ENCODE measurements around the gene SULT2B1. TPM values are rescaled to one million over a fixed set of nuclear protein-coding genes. Genes with fewer than 3 reads are reported as not detected.

SULT2B1 gene
- total and polyA plus RNA-seq, 7 donors = 0.06 to 0.23 TPM; not detected in 5

- Histone ChIP-seq H3K36me3 (ENCODE audit: insufficient read depth in 1 of 2, low read depth in 1 of 2) (no peaks in the 10 kb centered on the region), H3K9me3 (no peaks in the 10 kb centered on the region), H3K27me3 (ENCODE audit: insufficient read depth in 3 of 3, low read length in 2 of 3) (peaks cover 0 to 4% (median 0%) of the 10 kb centered on the region in 3 donors), H3K4me1 (no peaks in the 10 kb centered on the region), H3K27ac (no peak overlapping the region), H3K4me3 (no peak overlapping the region)
- intact Hi-C loops (cut with DNase I) = no loop called here
- TF ChIP-seq, protein P1, sequence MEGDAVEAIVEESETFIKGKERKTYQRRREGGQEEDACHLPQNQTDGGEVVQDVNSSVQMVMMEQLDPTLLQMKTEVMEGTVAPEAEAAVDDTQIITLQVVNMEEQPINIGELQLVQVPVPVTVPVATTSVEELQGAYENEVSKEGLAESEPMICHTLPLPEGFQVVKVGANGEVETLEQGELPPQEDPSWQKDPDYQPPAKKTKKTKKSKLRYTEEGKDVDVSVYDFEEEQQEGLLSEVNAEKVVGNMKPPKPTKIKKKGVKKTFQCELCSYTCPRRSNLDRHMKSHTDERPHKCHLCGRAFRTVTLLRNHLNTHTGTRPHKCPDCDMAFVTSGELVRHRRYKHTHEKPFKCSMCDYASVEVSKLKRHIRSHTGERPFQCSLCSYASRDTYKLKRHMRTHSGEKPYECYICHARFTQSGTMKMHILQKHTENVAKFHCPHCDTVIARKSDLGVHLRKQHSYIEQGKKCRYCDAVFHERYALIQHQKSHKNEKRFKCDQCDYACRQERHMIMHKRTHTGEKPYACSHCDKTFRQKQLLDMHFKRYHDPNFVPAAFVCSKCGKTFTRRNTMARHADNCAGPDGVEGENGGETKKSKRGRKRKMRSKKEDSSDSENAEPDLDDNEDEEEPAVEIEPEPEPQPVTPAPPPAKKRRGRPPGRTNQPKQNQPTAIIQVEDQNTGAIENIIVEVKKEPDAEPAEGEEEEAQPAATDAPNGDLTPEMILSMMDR (IDR thresholded peaks at IDR 0.05) = no peak
- 48 to 52% (median 51%) methylated on average over 11 of the region's 11 CpGs for WGBS, 3 donors
- DNase-seq = no peak
- peak in 1 of 4 donors; percentile 59 for ATAC-seq
Observed at GRCh38 chr19:48556163-48556562, 4.2 kb downstream of the SULT2B1 start.

GRCh38 chr19:48556825-48557224 lies 4.9 kb downstream of the SULT2B1 start:
- intact Hi-C loops (cut with DNase I) = no loop called here
- WGBS, 3 donors = 89 to 96% (median 95%) methylated on average over 5 of the region's 5 CpGs
- no peaks in the 10 kb centered on the region for H3K4me1 ChIP-seq
- peaks cover 0 to 4% (median 0%) of the 10 kb centered on the region in 3 donors for H3K27me3 ChIP-seq (ENCODE audit: insufficient read depth in 3 of 3, low read length in 2 of 3)
- H3K4me3 ChIP-seq = no peak overlapping the region
- no peak overlapping the region for H3K27ac ChIP-seq
- no peak for ATAC-seq
- DNase-seq = no peak
- H3K9me3 ChIP-seq = no peaks in the 10 kb centered on the region
- H3K36me3 ChIP-seq (ENCODE audit: insufficient read depth in 1 of 2, low read depth in 1 of 2) = no peaks in the 10 kb centered on the region
- TF ChIP-seq, protein P1 (IDR thresholded peaks at IDR 0.05) = no peak

GRCh38 chr19:48558018-48558684 lies 6.2 kb downstream of the SULT2B1 start:
- intact Hi-C loops (cut with DNase I) = no loop called here

DNA sequence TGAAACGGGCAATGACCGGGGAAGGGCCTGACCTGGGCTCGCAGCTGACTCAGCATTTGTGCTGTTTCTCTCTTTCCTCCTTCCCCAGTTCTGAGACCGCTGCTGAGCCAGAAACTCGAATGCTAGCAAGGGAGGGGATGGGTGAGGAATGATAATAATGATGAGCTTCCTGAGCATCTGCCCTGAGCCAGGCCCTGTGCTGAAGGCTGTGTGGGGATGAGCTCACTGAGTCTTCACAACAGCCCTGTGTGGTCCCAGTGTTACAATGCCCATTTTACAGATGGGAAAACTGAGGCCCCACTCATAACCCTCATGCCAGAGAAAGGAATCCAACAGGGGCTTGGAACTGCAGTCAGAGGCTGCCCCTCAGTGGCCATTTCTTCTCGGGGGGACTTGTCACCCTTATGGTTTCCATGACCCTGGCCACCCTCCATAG lies 8.1 kb downstream of the SULT2B1 start:
- 85 to 94% (median 85%) methylated on average over 6 of the region's 6 CpGs for WGBS, 3 donors

More at GRCh38 chr19:48558018-48558684, 6.2 kb downstream of the SULT2B1 start:
- no peak overlapping the region for H3K27ac ChIP-seq
- H3K9me3 ChIP-seq = no peaks in the 10 kb centered on the region
- 13 to 18% (median 16%) methylated on average over 27 of the region's 27 CpGs for WGBS, 3 donors
- H3K4me3 ChIP-seq = no peak overlapping the region
- DNase-seq = peak in 1 of 2 donors; percentile 36
- H3K36me3 ChIP-seq (ENCODE audit: insufficient read depth in 1 of 2, low read depth in 1 of 2) = no peaks in the 10 kb centered on the region
- TF ChIP-seq, protein P1 (IDR thresholded peaks at IDR 0.05) = no peak
- H3K27me3 ChIP-seq (ENCODE audit: insufficient read depth in 3 of 3, low read length in 2 of 3) = peaks cover 0 to 4% (median 0%) of the 10 kb centered on the region in 3 donors
- ATAC-seq = peak in 1 of 4 donors; percentile 22
- no peaks in the 10 kb centered on the region for H3K4me1 ChIP-seq

More for the DNA sequence above, 8.1 kb downstream of the SULT2B1 start:
- H3K36me3 ChIP-seq (ENCODE audit: insufficient read depth in 1 of 2, low read depth in 1 of 2) = no peaks in the 10 kb centered on the region
- TF ChIP-seq, protein P1 (IDR thresholded peaks at IDR 0.05) = no peak
- no peaks in the 10 kb centered on the region for H3K9me3 ChIP-seq
- intact Hi-C loops (cut with DNase I) = no loop called here
- peaks cover 0 to 4% (median 0%) of the 10 kb centered on the region in 3 donors for H3K27me3 ChIP-seq (ENCODE audit: insufficient read depth in 3 of 3, low read length in 2 of 3)
- no peak overlapping the region for H3K4me3 ChIP-seq
- DNase-seq (no peak), ATAC-seq (no peak)
- no peaks in the 10 kb centered on the region for H3K4me1 ChIP-seq
- no peak overlapping the region for H3K27ac ChIP-seq
